H9 (cell line): ENCODE measurements around the gene C1orf159. TPM values are rescaled to one million over a fixed set of nuclear protein-coding genes. Genes with fewer than 3 reads are reported as not detected.
A peak's percentile ranks its signal among the peaks of the same experiment; 100 is the strongest.

ENCODE experiments used
- DNase-seq: peaks from one replicate; pipeline ENCODE4 v3.0.0-alpha.2; 2017
- H2AFZ ChIP-seq: one replicate; pipeline ENCODE4 v1.6.1; 2013; ENCODE audit warnings: mild to moderate bottlenecking, low read length, control low read depth, moderate library complexity
- H2AK5ac ChIP-seq: 2 replicates; pipeline ENCODE4 v1.6.1; 2013; ENCODE audit warnings: low read length, control low read depth, mixed read lengths; ENCODE audit not compliant: insufficient read length
- H2BK120ac ChIP-seq: one replicate; pipeline ENCODE4 v1.6.1; 2013; ENCODE audit warnings: low read depth, mild to moderate bottlenecking, low read length, control low read depth, inconsistent platforms; ENCODE audit not compliant: poor library complexity, severe bottlenecking
- H2BK12ac ChIP-seq: 2 replicates; pipeline ENCODE4 v1.6.1; 2013; ENCODE audit warnings: low read length, control low read depth, mixed read lengths, low read depth; ENCODE audit not compliant: insufficient read length
- H2BK15ac ChIP-seq: 2 replicates; pipeline ENCODE4 v1.6.1; 2013; ENCODE audit warnings: low read depth, low read length, control low read depth
- H2BK20ac ChIP-seq: one replicate; pipeline ENCODE4 v1.6.1; 2013; ENCODE audit warnings: low read depth, mild to moderate bottlenecking, low read length, control low read depth, inconsistent platforms; ENCODE audit not compliant: poor library complexity, severe bottlenecking
- H2BK5ac ChIP-seq: 2 replicates; pipeline ENCODE4 v1.6.1; 2013; ENCODE audit warnings: low read length, control low read depth, mixed read lengths; ENCODE audit not compliant: insufficient read length
- H3K14ac ChIP-seq: 2 replicates; pipeline ENCODE4 v1.6.1; 2013; ENCODE audit warnings: low read length, control low read depth; ENCODE audit not compliant: insufficient read depth
- H3K18ac ChIP-seq: 2 replicates; pipeline ENCODE4 v1.6.1; 2013; ENCODE audit warnings: low read depth, mild to moderate bottlenecking, mixed read lengths, low read length, control low read depth; ENCODE audit not compliant: insufficient read length
- H3K23ac ChIP-seq: 2 replicates; pipeline ENCODE4 v1.6.1; 2013; ENCODE audit warnings: low read length, control low read depth, mixed read lengths, low read depth; ENCODE audit not compliant: insufficient read length
- H3K23me2 ChIP-seq: 2 replicates; pipeline ENCODE4 v1.6.1; 2013; ENCODE audit warnings: low read depth, mild to moderate bottlenecking, mixed read lengths, low read length, control low read depth; ENCODE audit not compliant: insufficient read length, poor library complexity, severe bottlenecking
- H3K27ac ChIP-seq: 2 replicates; pipeline ENCODE4 v1.5.1; 2013; ENCODE audit warnings: low read length, control low read depth, mixed read lengths, low read depth; ENCODE audit not compliant: insufficient read length
- H3K27me3 ChIP-seq: 2 replicates; pipeline ENCODE4 v1.6.1; 2013; ENCODE audit warnings: low read length, control low read depth, inconsistent platforms; ENCODE audit not compliant: insufficient read depth
- H3K4ac ChIP-seq: 2 replicates; pipeline ENCODE4 v1.6.1; 2013; ENCODE audit warnings: low read depth, mild to moderate bottlenecking, control low read depth, inconsistent platforms, low read length, moderate library complexity
- H3K4me1 ChIP-seq: 2 replicates; pipeline ENCODE4 v1.6.1; 2013; ENCODE audit warnings: low read length, control low read depth, inconsistent platforms; ENCODE audit not compliant: insufficient read depth
- H3K4me2 ChIP-seq: 2 replicates; pipeline ENCODE4 v1.6.1; 2013; ENCODE audit warnings: low read length, control low read depth, mixed read lengths; ENCODE audit not compliant: insufficient read length, insufficient read depth
- H3K56ac ChIP-seq: 2 replicates; pipeline ENCODE4 v1.6.1; 2013; ENCODE audit warnings: low read depth, mild to moderate bottlenecking, mixed read lengths, low read length, control low read depth; ENCODE audit not compliant: insufficient read length
- H3K79me1 ChIP-seq: 2 replicates; pipeline ENCODE4 v1.6.1; 2013; ENCODE audit warnings: low read depth, mild to moderate bottlenecking, moderate library complexity, low read length, control low read depth, inconsistent platforms; ENCODE audit not compliant: insufficient read depth, poor library complexity, severe bottlenecking
- H3K79me2 ChIP-seq: 2 replicates; pipeline ENCODE4 v1.6.1; 2013; ENCODE audit warnings: low read length, control low read depth, inconsistent platforms; ENCODE audit not compliant: insufficient read depth
- H3K9ac ChIP-seq: 2 replicates; pipeline ENCODE4 v1.6.1; 2013; ENCODE audit warnings: low read length, control low read depth, mixed read lengths; ENCODE audit not compliant: insufficient read length; ENCODE audit errors: extremely low read depth
- H3K9me3 ChIP-seq: one replicate; pipeline ENCODE4 v1.6.1; 2013; ENCODE audit warnings: low read depth, low read length, inconsistent platforms; ENCODE audit not compliant: control insufficient read depth
- H3T11ph ChIP-seq: one replicate; pipeline ENCODE4 v1.6.1; 2013; ENCODE audit warnings: mild to moderate bottlenecking, low read length, control low read depth, inconsistent platforms
- H4K20me1 ChIP-seq: one replicate; pipeline ENCODE4 v1.6.1; 2013; ENCODE audit not compliant: control insufficient read depth, insufficient read length, insufficient read depth
- H4K5ac ChIP-seq: 2 replicates; pipeline ENCODE4 v1.6.1; 2013; ENCODE audit warnings: low read depth, mild to moderate bottlenecking, mixed read lengths, low read length, control low read depth; ENCODE audit not compliant: insufficient read length
- H4K8ac ChIP-seq: replicated peaks from 2 replicates; pipeline ENCODE4 v1.6.1; 2013; ENCODE audit warnings: low read length, control low read depth, mixed read lengths, low read depth; ENCODE audit not compliant: insufficient read length
- H4K91ac ChIP-seq: 2 replicates; pipeline ENCODE4 v1.6.1; 2013; ENCODE audit warnings: low read depth, mild to moderate bottlenecking, moderate library complexity, mixed read lengths, low read length, control low read depth; ENCODE audit not compliant: insufficient read length
- H3K27ac Mint-ChIP-seq, 3 experiments: 2 replicates in 2 of 3; 3 replicates in 1 of 3; pipeline ENCODE4 v1.8.0; 2020 to 2021; ENCODE audit warnings: mixed read lengths in 3 of 3, mild to moderate bottlenecking in 1 of 3, moderate library complexity in 1 of 3
- H3K27me3 Mint-ChIP-seq: 2 replicates; pipeline ENCODE4 v1.8.0; 2021; ENCODE audit warnings: low read depth, mild to moderate bottlenecking, moderate library complexity, mixed read lengths
- H3K36me3 Mint-ChIP-seq, 3 experiments: 2 replicates in 2 of 3; 3 replicates in 1 of 3; pipeline ENCODE4 v1.8.0; 2020 to 2021; ENCODE audit warnings: low read depth in 3 of 3, mixed read lengths in 3 of 3; ENCODE audit not compliant: insufficient read depth in 1 of 3
- H3K4me1 Mint-ChIP-seq, 2 experiments: 2 replicates each; pipeline ENCODE4 v1.8.0; 2020; ENCODE audit warnings: mixed read lengths in 2 of 2
- H3K4me3 Mint-ChIP-seq, 2 experiments: 2 replicates in 1 of 2; 3 replicates in 1 of 2; pipeline ENCODE4 v1.8.0; 2020 to 2021; ENCODE audit warnings: mild to moderate bottlenecking in 2 of 2, mixed read lengths in 2 of 2, moderate library complexity in 1 of 2
- H3K9me3 Mint-ChIP-seq, 2 experiments: 2 replicates in 1 of 2; 3 replicates in 1 of 2; pipeline ENCODE4 v1.8.0; 2020; ENCODE audit warnings: mild to moderate bottlenecking in 2 of 2, mixed read lengths in 2 of 2, moderate library complexity in 1 of 2
- WGBS: extraction: QIAGEN DNeasy Blood & Tissue Kit; methylation state at CpG from one replicate; pipeline ENCODE4 v1.1.7; 2013; ENCODE audit warnings: missing lambda C conversion rate, low lambda C conversion rate, mixed read lengths; ENCODE audit not compliant: insufficient read length; ENCODE audit errors: extremely low coverage; 5-methylcytosine and 5-hydroxymethylcytosine counted together
- total RNA-seq: library from RNA; stranded (reverse); gene quantifications from 2 replicates; pipeline ENCODE4 v1.2.1, GENCODE V29; 2021
- TF ChIP-seq, protein P1 (sequence below): fragments of 200-600 bp; sonication (generic); conservative IDR thresholded peaks from 3 replicates; pipeline ENCODE4 v1.8.0; 2021; ENCODE audit warnings: antibody characterized with exemption, mild to moderate bottlenecking

The C1orf159 gene
- total RNA-seq, 1 experiment from 2014 or later, result 12.3 TPM

DNA sequence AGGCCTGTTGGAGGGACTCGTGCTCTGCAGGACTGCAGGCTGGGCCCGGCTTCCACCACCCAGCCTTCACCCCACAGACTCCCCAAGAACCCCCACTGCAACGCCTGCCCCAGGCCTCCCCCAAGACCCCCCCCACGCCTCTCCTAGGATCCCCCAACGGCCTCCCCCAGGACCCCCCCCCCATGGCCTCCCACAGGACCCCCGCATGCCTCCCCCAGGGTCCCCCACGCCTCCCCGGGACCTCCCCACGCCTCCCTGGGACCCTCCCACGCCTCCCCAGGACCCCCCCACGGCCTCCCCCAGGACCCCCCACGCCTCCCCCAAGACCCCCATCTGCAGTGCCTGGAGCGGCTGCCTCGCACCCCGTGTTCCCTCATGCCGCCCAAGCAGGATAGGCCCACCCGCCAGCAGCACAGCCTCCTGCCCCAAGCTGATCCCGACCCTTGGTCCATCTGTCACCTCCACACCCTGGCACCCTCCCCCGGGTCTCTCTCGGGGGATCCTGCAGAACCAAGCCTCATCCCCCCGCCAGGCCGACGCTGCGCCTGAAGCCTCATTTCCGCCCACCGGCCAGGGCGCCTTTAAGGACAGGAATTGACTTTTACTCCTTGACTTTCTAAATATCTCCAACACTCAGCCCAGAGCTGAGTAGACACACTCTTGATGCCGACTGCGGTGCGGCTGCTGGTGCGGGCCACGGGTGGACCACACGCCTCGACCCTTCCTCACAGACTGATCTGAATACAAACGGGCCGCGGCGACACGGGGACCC lies 27.7 kb downstream of the C1orf159 start:
- H3K36me3 Mint-ChIP-seq, result peaks cover 0 to 17% (median 0%) of the 10 kb centered on the region in 3 experiments; a peak in 5 of 7 replicates
- H3K23ac ChIP-seq, result no peak overlapping the region
- H3K4me1 ChIP-seq, result no peaks in the 10 kb centered on the region
- H2BK5ac ChIP-seq, result no peak overlapping the region
- no peak overlapping the region for H3K4me2 ChIP-seq
- H2BK15ac ChIP-seq, result no peak overlapping the region
- H2BK20ac ChIP-seq, result no peak overlapping the region
- H3K79me1 ChIP-seq, result no peaks in the 10 kb centered on the region
- H3K9me3 Mint-ChIP-seq, result 0 out of 5 replicates have a peak, but pooled peaks cover 0 to 2% of the 10 kb centered on the region in 2 experiments
- no peaks in the 10 kb centered on the region for H3K9me3 ChIP-seq
- H3K4ac ChIP-seq, result no peak overlapping the region
- no peaks in the 10 kb centered on the region for H3K27me3 Mint-ChIP-seq
- no peak overlapping the region for H3K56ac ChIP-seq
- H3K9ac ChIP-seq, result no peak overlapping the region
- H3K27me3 ChIP-seq, result no peaks in the 10 kb centered on the region
- WGBS, result no CpG with 5 or more reads among the region's 39 CpGs
- no peaks in the 10 kb centered on the region for H4K20me1 ChIP-seq
- no peak for DNase-seq
- TF ChIP-seq, protein P1, sequence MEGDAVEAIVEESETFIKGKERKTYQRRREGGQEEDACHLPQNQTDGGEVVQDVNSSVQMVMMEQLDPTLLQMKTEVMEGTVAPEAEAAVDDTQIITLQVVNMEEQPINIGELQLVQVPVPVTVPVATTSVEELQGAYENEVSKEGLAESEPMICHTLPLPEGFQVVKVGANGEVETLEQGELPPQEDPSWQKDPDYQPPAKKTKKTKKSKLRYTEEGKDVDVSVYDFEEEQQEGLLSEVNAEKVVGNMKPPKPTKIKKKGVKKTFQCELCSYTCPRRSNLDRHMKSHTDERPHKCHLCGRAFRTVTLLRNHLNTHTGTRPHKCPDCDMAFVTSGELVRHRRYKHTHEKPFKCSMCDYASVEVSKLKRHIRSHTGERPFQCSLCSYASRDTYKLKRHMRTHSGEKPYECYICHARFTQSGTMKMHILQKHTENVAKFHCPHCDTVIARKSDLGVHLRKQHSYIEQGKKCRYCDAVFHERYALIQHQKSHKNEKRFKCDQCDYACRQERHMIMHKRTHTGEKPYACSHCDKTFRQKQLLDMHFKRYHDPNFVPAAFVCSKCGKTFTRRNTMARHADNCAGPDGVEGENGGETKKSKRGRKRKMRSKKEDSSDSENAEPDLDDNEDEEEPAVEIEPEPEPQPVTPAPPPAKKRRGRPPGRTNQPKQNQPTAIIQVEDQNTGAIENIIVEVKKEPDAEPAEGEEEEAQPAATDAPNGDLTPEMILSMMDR, result no peak
- H3K23me2 ChIP-seq, result no peaks in the 10 kb centered on the region
- no peak overlapping the region for H3K27ac ChIP-seq
- no peak overlapping the region for H2BK120ac ChIP-seq
- H3K14ac ChIP-seq, result no peak overlapping the region
- no peaks in the 10 kb centered on the region for H3K4me1 Mint-ChIP-seq
- H2AK5ac ChIP-seq, result no peak overlapping the region
- no peak overlapping the region for H2BK12ac ChIP-seq
- H4K5ac ChIP-seq, result no peak overlapping the region
- no peak overlapping the region for H4K91ac ChIP-seq
- no peak overlapping the region for H3T11ph ChIP-seq
- no peak overlapping the region for H4K8ac ChIP-seq
- peak overlapping the region in 1 of 3 experiments; percentile 14; a peak in 1 of 7 replicates for H3K27ac Mint-ChIP-seq
- H3K4me3 Mint-ChIP-seq, result no peak overlapping the region
- no peaks in the 10 kb centered on the region for H3K79me2 ChIP-seq
- no peak overlapping the region for H2AFZ ChIP-seq
- H3K18ac ChIP-seq, result no peak overlapping the region
